GM12801 (cell line): ENCODE measurements around the gene ZMIZ2.

Source experiments
- TF ChIP-seq, protein P1 (sequence below): IDR thresholded peaks from one replicate; pipeline ENCODE4 v1.5.1; 2011; ENCODE audit warnings: control low read depth; ENCODE audit not compliant: insufficient read length; ENCODE audit errors: extremely low read depth

ZMIZ2 gene

DNA sequence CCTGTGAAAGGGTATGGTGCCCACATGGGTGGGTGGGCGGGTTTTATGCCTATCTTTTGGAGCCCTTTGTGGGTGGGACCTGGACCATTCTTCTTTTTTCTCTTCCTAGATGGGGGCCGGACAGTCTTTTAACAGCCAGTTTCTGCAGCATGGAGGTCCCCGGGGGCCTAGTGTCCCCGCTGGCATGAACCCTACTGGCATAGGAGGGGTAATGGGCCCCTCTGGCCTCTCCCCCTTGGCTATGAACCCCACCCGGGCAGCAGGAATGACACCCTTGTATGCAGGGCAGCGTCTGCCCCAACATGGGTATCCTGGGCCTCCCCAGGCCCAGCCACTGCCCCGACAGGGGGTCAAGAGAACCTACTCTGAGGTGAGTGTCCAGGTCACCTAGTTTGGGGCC, 9.1 kb downstream of the ZMIZ2 start:
- TF ChIP-seq, protein P1, sequence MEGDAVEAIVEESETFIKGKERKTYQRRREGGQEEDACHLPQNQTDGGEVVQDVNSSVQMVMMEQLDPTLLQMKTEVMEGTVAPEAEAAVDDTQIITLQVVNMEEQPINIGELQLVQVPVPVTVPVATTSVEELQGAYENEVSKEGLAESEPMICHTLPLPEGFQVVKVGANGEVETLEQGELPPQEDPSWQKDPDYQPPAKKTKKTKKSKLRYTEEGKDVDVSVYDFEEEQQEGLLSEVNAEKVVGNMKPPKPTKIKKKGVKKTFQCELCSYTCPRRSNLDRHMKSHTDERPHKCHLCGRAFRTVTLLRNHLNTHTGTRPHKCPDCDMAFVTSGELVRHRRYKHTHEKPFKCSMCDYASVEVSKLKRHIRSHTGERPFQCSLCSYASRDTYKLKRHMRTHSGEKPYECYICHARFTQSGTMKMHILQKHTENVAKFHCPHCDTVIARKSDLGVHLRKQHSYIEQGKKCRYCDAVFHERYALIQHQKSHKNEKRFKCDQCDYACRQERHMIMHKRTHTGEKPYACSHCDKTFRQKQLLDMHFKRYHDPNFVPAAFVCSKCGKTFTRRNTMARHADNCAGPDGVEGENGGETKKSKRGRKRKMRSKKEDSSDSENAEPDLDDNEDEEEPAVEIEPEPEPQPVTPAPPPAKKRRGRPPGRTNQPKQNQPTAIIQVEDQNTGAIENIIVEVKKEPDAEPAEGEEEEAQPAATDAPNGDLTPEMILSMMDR, result no peak

DNA sequence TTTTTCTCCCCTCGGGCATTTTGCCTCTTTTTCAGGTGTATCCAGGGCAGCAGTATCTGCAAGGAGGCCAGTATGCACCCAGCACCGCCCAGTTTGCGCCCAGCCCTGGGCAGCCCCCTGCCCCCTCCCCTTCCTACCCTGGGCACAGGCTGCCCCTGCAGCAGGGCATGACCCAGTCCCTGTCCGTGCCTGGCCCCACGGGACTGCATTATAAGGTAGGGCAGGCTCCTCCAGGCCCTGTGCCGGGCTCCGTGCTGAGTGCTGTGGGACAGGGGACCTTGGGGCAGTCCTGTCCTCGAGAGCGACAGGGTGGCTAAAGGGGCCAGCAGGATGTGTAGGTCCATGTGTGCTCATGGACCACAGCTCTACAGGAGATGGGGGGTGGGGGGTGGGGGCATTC, 10.6 kb downstream of the ZMIZ2 start:
- TF ChIP-seq, protein P1, result no peak

DNA sequence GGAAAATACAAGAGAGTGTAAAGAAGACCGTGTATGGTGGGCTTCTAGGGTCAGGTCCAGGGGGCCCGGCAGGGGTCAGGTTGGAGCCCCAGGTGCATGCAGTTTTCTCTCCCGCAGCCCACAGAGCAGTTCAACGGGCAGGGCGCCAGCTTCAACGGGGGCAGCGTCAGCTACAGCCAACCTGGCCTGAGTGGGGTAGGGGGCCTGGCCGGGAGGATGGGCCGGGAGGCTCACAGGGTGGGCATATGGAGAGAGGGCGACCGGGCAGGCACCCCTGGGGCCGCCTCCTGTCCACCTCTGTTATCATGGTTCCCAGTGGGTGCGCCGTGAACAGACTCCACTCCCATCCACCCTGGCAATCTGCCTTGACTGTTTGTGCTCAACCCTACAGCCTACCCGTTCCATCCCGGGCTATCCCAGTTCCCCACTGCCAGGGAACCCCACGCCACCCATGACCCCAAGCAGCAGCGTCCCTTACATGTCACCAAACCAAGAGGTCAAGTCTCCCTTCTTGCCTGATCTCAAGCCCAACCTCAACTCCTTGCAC, 11.5 kb downstream of the ZMIZ2 start:
- TF ChIP-seq, protein P1, result no peak

DNA sequence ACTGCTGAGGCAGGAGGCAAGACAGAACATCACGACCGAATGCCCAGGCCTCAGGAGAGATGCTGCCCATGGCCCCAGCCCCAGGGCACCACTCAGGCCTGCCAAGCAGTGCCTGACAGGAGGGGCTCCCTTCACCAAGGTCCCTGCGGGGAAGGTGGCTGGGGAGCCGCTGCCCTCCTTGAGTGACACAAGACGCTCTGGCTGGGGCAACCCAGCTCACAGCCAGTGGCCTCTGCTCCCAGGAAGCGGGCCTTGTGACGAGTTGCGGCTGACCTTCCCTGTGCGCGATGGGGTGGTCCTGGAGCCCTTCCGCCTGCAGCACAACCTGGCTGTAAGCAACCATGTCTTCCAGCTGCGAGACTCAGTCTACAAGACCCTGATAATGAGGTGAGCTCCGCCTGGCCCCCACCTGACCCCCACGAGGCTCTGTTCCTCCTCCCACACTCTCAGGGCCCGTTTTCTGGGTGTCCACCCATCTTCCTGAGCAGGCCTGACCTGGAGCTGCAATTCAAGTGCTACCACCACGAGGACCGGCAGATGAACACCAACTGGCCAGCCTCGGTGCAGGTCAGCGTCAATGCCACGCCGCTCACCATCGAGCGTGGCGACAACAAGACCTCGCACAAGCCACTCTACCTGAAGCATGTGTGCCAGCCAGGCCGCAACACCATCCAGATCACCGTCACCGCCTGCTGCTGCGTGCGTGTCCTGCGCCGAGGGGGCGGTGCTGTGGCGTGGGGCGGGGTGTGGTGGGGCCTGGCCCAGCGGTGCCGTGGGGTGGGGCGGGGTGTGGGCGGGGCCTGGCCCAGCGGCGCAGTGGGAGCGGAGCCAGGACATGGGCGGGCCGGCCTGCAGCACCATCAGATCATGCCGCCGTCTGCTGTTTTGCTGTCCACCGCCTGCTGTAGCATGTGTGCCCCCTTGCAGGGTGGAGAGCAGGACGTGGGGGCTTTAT, 12.8 kb downstream of the ZMIZ2 start:
- TF ChIP-seq, protein P1, result no peak

DNA sequence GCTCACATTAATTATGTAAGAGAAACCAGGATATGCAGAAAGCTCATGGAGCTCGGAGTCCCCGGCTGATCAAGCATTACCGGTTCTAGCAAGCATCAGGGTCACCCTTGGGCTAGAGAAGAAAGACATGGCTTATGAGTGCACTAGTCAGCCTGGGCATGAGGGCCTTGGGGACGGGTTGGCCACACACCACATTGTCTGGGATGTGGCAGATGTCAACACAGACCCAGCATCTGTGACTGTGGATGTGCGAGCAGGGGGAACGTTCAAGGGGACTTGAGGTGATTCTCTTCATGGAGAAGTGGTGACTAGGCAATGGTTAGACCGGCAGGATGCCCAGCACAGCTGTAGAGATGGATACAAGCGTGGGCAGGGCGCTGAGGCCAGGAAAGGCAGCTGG, 13.7 kb downstream of the ZMIZ2 start:
- TF ChIP-seq, protein P1, result no peak

DNA sequence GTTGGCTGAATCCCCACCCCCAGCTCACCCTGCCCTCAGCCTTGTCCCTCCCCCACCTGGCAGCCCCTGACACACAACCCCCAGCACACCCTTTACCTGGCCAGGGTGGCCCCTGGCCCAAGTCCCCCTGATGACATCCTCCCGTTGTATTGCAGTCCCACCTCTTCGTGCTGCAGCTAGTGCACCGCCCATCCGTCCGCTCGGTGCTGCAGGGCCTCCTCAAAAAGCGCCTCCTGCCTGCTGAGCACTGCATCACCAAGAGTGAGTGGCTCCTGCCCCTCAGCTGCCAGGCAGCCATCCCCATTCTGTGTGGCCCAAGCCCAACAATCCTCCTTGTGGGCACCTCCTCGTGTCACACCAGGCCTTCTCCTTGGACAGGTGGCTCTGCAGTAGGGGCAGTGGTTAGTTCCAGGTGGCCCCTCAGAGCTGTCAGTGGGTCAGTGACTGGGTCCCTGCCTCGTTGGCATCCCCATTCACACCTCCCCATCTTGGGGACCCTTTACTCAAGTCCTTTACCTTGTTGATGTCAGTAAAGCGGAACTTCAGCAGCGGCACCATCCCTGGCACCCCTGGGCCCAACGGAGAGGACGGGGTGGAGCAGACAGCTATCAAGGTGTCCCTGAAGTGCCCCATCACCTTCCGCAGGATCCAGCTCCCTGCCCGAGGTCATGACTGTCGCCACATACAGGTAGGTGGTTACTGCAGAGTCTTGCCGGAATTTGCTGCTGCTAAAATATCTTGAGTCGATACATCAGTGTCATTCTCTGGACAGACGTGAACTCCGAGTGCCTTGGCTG, 14.3 kb downstream of the ZMIZ2 start:
- TF ChIP-seq, protein P1, result no peak

DNA sequence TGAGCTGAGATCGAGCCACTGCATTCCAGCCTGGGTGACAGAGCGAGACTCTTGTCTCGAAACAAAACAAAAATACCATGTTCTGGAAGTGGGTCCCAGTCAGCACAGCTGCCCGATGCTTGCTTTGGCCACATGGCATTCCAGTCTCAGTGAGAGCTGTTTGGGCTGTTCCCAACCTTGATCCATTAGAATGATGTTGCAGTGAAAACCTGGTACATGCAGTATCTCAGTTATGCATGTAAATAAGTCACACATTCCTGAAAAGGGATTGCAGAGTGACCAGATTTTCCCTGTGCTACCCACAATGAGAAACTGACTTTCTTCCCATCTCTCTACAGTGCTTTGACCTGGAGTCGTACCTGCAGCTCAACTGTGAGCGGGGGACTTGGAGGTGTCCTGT, 15.4 kb downstream of the ZMIZ2 start:
- TF ChIP-seq, protein P1, result no peak
